Fibroblast of lung (primary cell): ENCODE measurements around the gene CLEC18B. TPM values are rescaled to one million over a fixed set of nuclear protein-coding genes. Genes with fewer than 3 reads are reported as not detected.

Source experiments
- DNase-seq, 2 donors: peaks; one replicate each; pipeline versions ENCODE4 v3.0.0 to v3.0.0-alpha.2; 2010; ENCODE audit warnings: low read depth in 2 of 2
- H2AFZ ChIP-seq: 2 replicates; pipeline ENCODE4 v1.5.1; 2012; ENCODE audit warnings: low read length, control low read depth, inconsistent platforms
- H3K27ac ChIP-seq: 2 replicates; pipeline ENCODE4 v1.5.1; 2011; ENCODE audit warnings: low read length, control low read depth; ENCODE audit not compliant: insufficient read depth
- H3K27me3 ChIP-seq: 2 replicates; pipeline ENCODE4 v1.5.1; 2011; ENCODE audit warnings: mild to moderate bottlenecking, low read length; ENCODE audit not compliant: control insufficient read depth, insufficient read depth
- H3K36me3 ChIP-seq: 2 replicates; pipeline ENCODE4 v1.5.1; 2011; ENCODE audit warnings: low read length; ENCODE audit not compliant: control insufficient read depth, insufficient read depth
- H3K4me1 ChIP-seq: 2 replicates; pipeline ENCODE4 v1.5.1; 2011; ENCODE audit warnings: low read length; ENCODE audit not compliant: control insufficient read depth, insufficient read depth; ENCODE audit errors: extremely low read depth
- H3K4me2 ChIP-seq: 2 replicates; pipeline ENCODE4 v1.5.1; 2011; ENCODE audit warnings: low read length, control low read depth; ENCODE audit not compliant: insufficient read depth; ENCODE audit errors: extremely low read depth
- H3K4me3 ChIP-seq, 4 experiments: fragments of 200-600 bp in 1 of 4; sonication (generic) in 1 of 4; replicated peaks in 1 of 4; 2 replicates each; pipeline ENCODE4 v1.5.1; 2011 to 2016; ENCODE audit warnings: low read length in 4 of 4, low read depth in 3 of 4, mild to moderate bottlenecking in 3 of 4, control low read depth in 2 of 4, inconsistent platforms in 1 of 4, mixed read lengths in 1 of 4; ENCODE audit not compliant: insufficient read depth in 1 of 4; ENCODE audit errors: control extremely low read depth in 1 of 4
- H3K79me2 ChIP-seq: 2 replicates; pipeline ENCODE4 v1.5.1; 2012; ENCODE audit warnings: mild to moderate bottlenecking, low read length, inconsistent platforms; ENCODE audit not compliant: control insufficient read depth, insufficient read depth
- H3K9ac ChIP-seq: 2 replicates; pipeline ENCODE4 v1.5.1; 2011; ENCODE audit warnings: mild to moderate bottlenecking, low read length, control low read depth; ENCODE audit not compliant: insufficient read depth
- H3K9me3 ChIP-seq: 2 replicates; pipeline ENCODE4 v1.5.1; 2012; ENCODE audit warnings: low read depth, low read length; ENCODE audit not compliant: control insufficient read depth, insufficient read depth
- H4K20me1 ChIP-seq: 2 replicates; pipeline ENCODE4 v1.5.1; 2011; ENCODE audit warnings: low read length; ENCODE audit not compliant: control insufficient read depth, insufficient read depth; ENCODE audit errors: extremely low read depth
- CTCF ChIP-seq, 2 donors: IDR thresholded peaks in 1 of 2; conservative IDR thresholded peaks in 1 of 2; 1 replicate in 1 of 2; 2 replicates in 1 of 2; pipeline ENCODE4 v1.5.1; 2011 to 2012; ENCODE audit warnings: low read length in 2 of 2, control low read depth in 1 of 2, inconsistent platforms in 1 of 2, low read depth in 1 of 2, mild to moderate bottlenecking in 1 of 2
- EZH2 ChIP-seq: IDR thresholded peaks from 2 replicates; pipeline ENCODE4 v1.5.1; 2012; ENCODE audit warnings: low read length, control low read depth, mild to moderate bottlenecking; ENCODE audit errors: missing control alignments
- polyA plus RNA-seq, 2 donors: library from polyadenylated mRNA; depleted of rRNA in 1 of 2; stranded (reverse) in 1 of 2; unstranded in 1 of 2; fragments of >200 nt; gene quantifications; 2 replicates each; pipeline ENCODE4 v1.2.1, GENCODE V29; 2011 to 2012; ENCODE audit warnings: missing spikeins in 1 of 2
- total RNA-seq: library from RNA; depleted of rRNA; stranded (reverse); fragments of >200 nt; gene quantifications from 2 replicates; pipeline ENCODE4 v1.2.1, GENCODE V29; 2014

CLEC18B gene
- total and polyA plus RNA-seq, 2 donors (not counting 1 experiment from before 2014, with no cell fraction given): 0.15 to 0.83 TPM

- Histone ChIP-seq H3K36me3 (peaks cover 16% of the 10 kb centered on the region), H3K27me3 (no peaks in the 10 kb centered on the region), H4K20me1 (no peaks in the 10 kb centered on the region), H3K4me2 (no peak overlapping the region), H3K9ac (no peak overlapping the region), H3K79me2 (no peaks in the 10 kb centered on the region), H3K4me1 (peaks cover 2% of the 10 kb centered on the region), H3K27ac (no peak overlapping the region), H3K9me3 (no peaks in the 10 kb centered on the region), H3K4me3 (no peak overlapping the region), H2AFZ (no peak overlapping the region)
- TF ChIP-seq EZH2 (no peak), CTCF (conservative IDR thresholded peaks at IDR 0.05 in 1 of 2, IDR thresholded peaks at IDR 0.05 in 1 of 2; ENCODE audit: low read depth in 1 of 2, low read length in 2 of 2) (no peak)
- DNase-seq: peak; percentile 53 to 89
Observed at GRCh38 chr16:74455213-74455612, 33.9 kb upstream of the CLEC18B start.

- Histone ChIP-seq H3K4me1 (peaks cover 10% of the 10 kb centered on the region), H3K27ac (no peak overlapping the region), H3K79me2 (no peaks in the 10 kb centered on the region), H3K9me3 (no peaks in the 10 kb centered on the region), H3K9ac (no peak overlapping the region), H3K36me3 (peaks cover 11% of the 10 kb centered on the region), H3K4me2 (no peak overlapping the region), H3K27me3 (no peaks in the 10 kb centered on the region), H3K4me3 (no peak overlapping the region), H2AFZ (no peak overlapping the region), H4K20me1 (no peaks in the 10 kb centered on the region)
- TF ChIP-seq EZH2 (no peak), CTCF (conservative IDR thresholded peaks at IDR 0.05 in 1 of 2, IDR thresholded peaks at IDR 0.05 in 1 of 2; ENCODE audit: low read depth in 1 of 2, low read length in 2 of 2) (no peak)
- DNase-seq: no peak
Observed at GRCh38 chr16:74451951-74452758, 30.9 kb upstream of the CLEC18B start.

- H3K4me1 ChIP-seq: peaks cover 10% of the 10 kb centered on the region
- H3K36me3 ChIP-seq: peaks cover 11% of the 10 kb centered on the region
- TF ChIP-seq CTCF (conservative IDR thresholded peaks at IDR 0.05 in 1 of 2, IDR thresholded peaks at IDR 0.05 in 1 of 2; ENCODE audit: low read depth in 1 of 2, low read length in 2 of 2) (no peak), EZH2 (no peak)
- H3K4me3 ChIP-seq: no peak overlapping the region
- H2AFZ ChIP-seq: no peak overlapping the region
- H3K9me3 ChIP-seq: no peaks in the 10 kb centered on the region
- H3K79me2 ChIP-seq: no peaks in the 10 kb centered on the region
- H3K4me2 ChIP-seq: no peak overlapping the region
- H3K27ac ChIP-seq: no peak overlapping the region
- no peak for DNase-seq
- no peak overlapping the region for H3K9ac ChIP-seq
- H3K27me3 ChIP-seq: no peaks in the 10 kb centered on the region
- H4K20me1 ChIP-seq: no peaks in the 10 kb centered on the region
Observed at GRCh38 chr16:74450967-74451760, 29.9 kb upstream of the CLEC18B start.
